Large intestine (tissue), 3 donors: Measurements from ENCODE around the gene FAM20B. TPM values are rescaled to one million over a fixed set of nuclear protein-coding genes. Genes with fewer than 3 reads are reported as not detected.
"Not testable (repeated sequence)": the region's sequence is repeated elsewhere in the genome, so short reads cannot be mapped to it uniquely, and the experiment has no call there.

ENCODE experiments used
- DNase-seq, 2 donors: peaks; one replicate each; pipeline versions ENCODE4 v3.0.0 to v3.0.0-alpha.2; 2013
- H3K27ac ChIP-seq: one replicate; pipeline ENCODE4 v1.5.1; 2013; ENCODE audit warnings: low read length
- H3K27me3 ChIP-seq: 2 replicates; pipeline ENCODE4 v1.6.1; 2013; ENCODE audit warnings: low read length; ENCODE audit not compliant: control insufficient read depth, insufficient read depth
- H3K36me3 ChIP-seq: 2 replicates; pipeline ENCODE4 v1.6.1; 2013; ENCODE audit warnings: low read length; ENCODE audit not compliant: control insufficient read depth, insufficient read depth
- H3K4me1 ChIP-seq: one replicate; pipeline ENCODE4 v1.6.1; 2013; ENCODE audit warnings: low read length; ENCODE audit not compliant: control insufficient read depth, insufficient read depth
- H3K4me3 ChIP-seq: one replicate; pipeline ENCODE4 v1.5.1; 2013; ENCODE audit warnings: low read length
- H3K9me3 ChIP-seq: one replicate; pipeline ENCODE4 v1.6.1; 2013; ENCODE audit warnings: mild to moderate bottlenecking, low read depth, low read length, moderate library complexity; ENCODE audit not compliant: control insufficient read depth
- WGBS: methylation state at CpG from one replicate; pipeline ENCODE4 v1.1.5; 2013; ENCODE audit warnings: low lambda C conversion rate; ENCODE audit not compliant: insufficient coverage; 5-methylcytosine and 5-hydroxymethylcytosine counted together
- polyA plus RNA-seq: library from polyadenylated mRNA; unstranded; fragments of 120-200 nt; gene quantifications from one replicate; pipeline ENCODE4 v1.2.1, GENCODE V29; 2013

FAM20B gene
- polyA plus RNA-seq, 1 donor, result 24.1 TPM

DNA sequence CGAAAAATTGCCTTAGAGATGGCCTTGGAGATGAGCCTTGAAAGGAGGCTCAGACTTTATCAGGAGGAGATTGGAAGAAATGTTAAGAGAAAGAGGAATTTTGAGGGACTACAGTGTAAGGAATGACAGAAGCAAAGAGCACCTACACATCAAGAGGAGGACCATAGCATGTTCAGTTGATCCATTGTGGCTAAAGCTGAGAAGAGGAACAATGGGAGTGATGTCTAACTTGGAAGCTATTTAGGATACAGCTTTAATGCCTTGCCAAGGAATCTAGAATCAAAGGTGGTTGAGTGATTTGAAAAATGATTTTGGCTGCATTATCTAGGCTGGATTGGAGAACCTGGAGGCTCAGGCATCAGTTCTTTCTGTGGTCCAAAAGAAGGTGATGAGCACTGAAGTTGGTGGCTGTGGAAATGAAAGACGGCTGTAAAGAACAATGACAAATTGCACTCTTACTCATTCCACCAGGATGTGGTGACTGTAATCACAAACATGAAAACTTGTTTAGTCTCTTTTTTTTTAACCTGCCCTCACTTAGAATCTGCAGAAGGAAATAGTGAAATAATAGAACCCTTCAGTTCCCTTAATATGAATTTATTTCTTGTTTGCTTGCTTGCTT, 11.3 kb downstream of the FAM20B start:
- H3K36me3 ChIP-seq, result no peaks in the 10 kb centered on the region
- no peak overlapping the region for H3K4me3 ChIP-seq
- no peaks in the 10 kb centered on the region for H3K4me1 ChIP-seq
- no peak for DNase-seq
- H3K27me3 ChIP-seq, result no peaks in the 10 kb centered on the region
- WGBS, result 80% methylated on average over 1 of the region's 2 CpGs
- H3K9me3 ChIP-seq, result peaks cover 14% of the 10 kb centered on the region
- no peak overlapping the region for H3K27ac ChIP-seq

- WGBS, result 20% methylated on average over 1 of the region's 1 CpG
- peaks cover 14% of the 10 kb centered on the region for H3K9me3 ChIP-seq
Observed at GRCh38 chr1:179038528-179039281, 13.0 kb downstream of the FAM20B start.

GRCh38 chr1:179039502-179040174, 13.9 kb downstream of the FAM20B start:
- H3K27me3 ChIP-seq, DNase-seq, H3K4me3 ChIP-seq, H3K27ac ChIP-seq, H3K4me1 ChIP-seq, H3K36me3 ChIP-seq: not testable (repeated sequence)
- 100% methylated on average over 1 of the region's 9 CpGs for WGBS
- H3K9me3 ChIP-seq, result peaks cover 14% of the 10 kb centered on the region

More at GRCh38 chr1:179038528-179039281, 13.0 kb downstream of the FAM20B start:
- Histone ChIP-seq H3K4me3 (no peak overlapping the region), H3K36me3 (peaks cover under 1% of the 10 kb centered on the region), H3K27me3 (no peaks in the 10 kb centered on the region), H3K4me1 (no peaks in the 10 kb centered on the region), H3K27ac (no peak overlapping the region)
- DNase-seq, result no peak

DNA sequence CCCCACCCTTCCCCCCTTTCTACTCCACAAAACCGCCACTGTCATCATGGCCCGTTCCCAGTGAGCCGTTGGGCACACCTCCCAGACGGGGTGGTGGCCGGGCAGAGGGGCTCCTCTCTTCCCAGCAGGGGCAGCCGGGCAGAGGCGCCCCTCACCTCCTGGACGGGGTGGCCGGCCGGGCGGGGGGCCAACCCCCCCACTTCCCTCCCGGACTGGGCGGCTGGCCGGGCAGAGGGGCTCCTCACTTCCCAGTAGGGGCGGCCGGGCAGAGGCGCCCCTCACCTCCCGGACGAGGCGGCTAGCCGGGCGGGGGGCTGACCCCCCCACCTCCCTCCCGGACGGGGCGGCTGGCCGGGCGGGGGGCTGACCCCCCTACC, 14.5 kb downstream of the FAM20B start:
- H3K27me3 ChIP-seq, H3K36me3 ChIP-seq, H3K4me3 ChIP-seq, H3K27ac ChIP-seq, H3K4me1 ChIP-seq, DNase-seq: not testable (repeated sequence)
- H3K9me3 ChIP-seq, result peaks cover 14% of the 10 kb centered on the region
- WGBS, result no CpG with 5 or more reads among the region's 27 CpGs

DNA sequence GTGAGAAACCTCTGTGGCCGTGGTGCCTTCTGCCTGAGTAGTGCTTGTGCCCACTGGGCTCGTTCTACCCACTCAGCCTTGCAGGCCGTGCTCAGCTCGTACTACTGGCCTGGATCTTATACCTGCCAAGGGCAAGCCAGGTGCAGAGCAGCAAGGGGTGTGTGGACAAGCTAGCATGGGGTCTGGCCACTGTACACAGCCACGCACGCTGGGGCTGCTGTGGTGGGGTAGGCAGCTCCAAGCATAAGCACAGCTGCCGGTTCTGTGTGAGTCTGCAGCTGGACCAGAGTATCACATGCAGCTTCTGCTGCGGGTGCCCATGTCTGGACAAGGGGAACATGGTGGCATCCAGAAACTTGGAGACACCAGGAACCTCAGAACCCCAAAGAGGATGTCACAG, 16.4 kb downstream of the FAM20B start:
- Histone ChIP-seq H3K9me3 (peaks cover 14% of the 10 kb centered on the region), H3K27ac (no peak overlapping the region), H3K4me3 (no peak overlapping the region), H3K27me3 (no peaks in the 10 kb centered on the region), H3K36me3 (peaks cover 3% of the 10 kb centered on the region), H3K4me1 (no peaks in the 10 kb centered on the region)
- no CpG with 5 or more reads among the region's 8 CpGs for WGBS
- DNase-seq, result no peak

GRCh38 chr1:179042700-179043099, 17.0 kb downstream of the FAM20B start:
- H3K36me3 ChIP-seq, result peaks cover 3% of the 10 kb centered on the region
- no CpG with 5 or more reads among the region's 5 CpGs for WGBS
- H3K4me3 ChIP-seq, result no peak overlapping the region
- H3K4me1 ChIP-seq, result no peaks in the 10 kb centered on the region
- no peak overlapping the region for H3K27ac ChIP-seq
- H3K9me3 ChIP-seq, result peaks cover 14% of the 10 kb centered on the region
- no peak for DNase-seq
- H3K27me3 ChIP-seq, result no peaks in the 10 kb centered on the region

GRCh38 chr1:179043266-179043665, 17.6 kb downstream of the FAM20B start:
- Histone ChIP-seq H3K36me3 (peaks cover 3% of the 10 kb centered on the region), H3K27ac (no peak overlapping the region), H3K4me1 (no peaks in the 10 kb centered on the region), H3K27me3 (no peaks in the 10 kb centered on the region), H3K4me3 (no peak overlapping the region), H3K9me3 (peaks cover 14% of the 10 kb centered on the region)
- no peak for DNase-seq
- WGBS, result no CpG with 5 or more reads among the region's 4 CpGs

- peaks cover 14% of the 10 kb centered on the region for H3K9me3 ChIP-seq
- peaks cover 3% of the 10 kb centered on the region for H3K36me3 ChIP-seq
- no peak overlapping the region for H3K4me3 ChIP-seq
- no peaks in the 10 kb centered on the region for H3K4me1 ChIP-seq
- WGBS, result no CpG with 5 or more reads among the region's 5 CpGs
- DNase-seq, result no peak
- H3K27me3 ChIP-seq, result no peaks in the 10 kb centered on the region
- no peak overlapping the region for H3K27ac ChIP-seq
Observed at GRCh38 chr1:179043907-179044306, 18.2 kb downstream of the FAM20B start.

DNA sequence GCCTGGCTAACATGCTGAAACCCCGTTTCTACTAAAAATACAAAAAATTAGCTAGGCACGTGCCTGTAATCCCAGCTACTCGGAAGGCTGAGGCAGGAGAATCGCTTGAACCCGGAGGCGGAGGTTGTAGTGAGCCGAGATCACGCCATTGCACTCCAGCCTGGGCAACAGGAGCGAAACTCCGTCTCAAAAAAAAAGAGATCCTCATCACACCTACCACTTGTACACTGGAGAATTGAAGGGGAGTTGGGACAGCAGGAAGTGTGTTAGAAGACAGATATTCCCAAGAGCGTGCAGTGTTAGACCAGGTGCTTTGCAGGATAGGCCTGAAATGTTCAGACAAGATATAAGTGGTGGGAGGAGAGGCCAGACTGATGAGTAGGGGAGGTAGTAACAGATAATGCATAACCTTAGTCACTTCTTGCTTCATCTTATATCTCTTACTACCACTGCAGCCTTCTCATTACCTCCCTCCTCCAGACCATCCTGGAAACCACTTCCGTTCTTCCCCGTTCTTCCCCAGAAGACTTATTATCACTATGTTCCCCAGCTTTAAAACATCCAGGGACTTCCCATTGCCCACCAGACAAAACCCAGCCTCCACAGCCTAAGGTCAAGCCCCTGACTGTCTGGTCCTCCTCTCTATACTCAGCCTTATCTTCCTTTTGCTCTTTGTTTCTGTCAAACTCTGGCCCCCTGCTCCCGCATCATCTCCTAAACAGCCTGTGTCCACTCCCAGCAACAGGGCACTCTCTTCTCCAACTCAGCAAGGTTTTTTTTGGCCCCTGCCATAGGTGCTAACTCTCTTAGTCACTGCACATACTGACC, 21.3 kb downstream of the FAM20B start:
- H3K27me3 ChIP-seq, result no peaks in the 10 kb centered on the region
- H3K36me3 ChIP-seq, result peaks cover 5% of the 10 kb centered on the region
- no peak overlapping the region for H3K4me3 ChIP-seq
- no peak overlapping the region for H3K27ac ChIP-seq
- H3K9me3 ChIP-seq, result no peaks in the 10 kb centered on the region
- no peaks in the 10 kb centered on the region for H3K4me1 ChIP-seq
- WGBS, result 83% methylated on average over 1 of the region's 14 CpGs
- no peak for DNase-seq

- Histone ChIP-seq H3K9me3 (no peaks in the 10 kb centered on the region), H3K4me3 (no peak overlapping the region), H3K4me1 (no peaks in the 10 kb centered on the region), H3K36me3 (peaks cover 5% of the 10 kb centered on the region), H3K27me3 (no peaks in the 10 kb centered on the region), H3K27ac (no peak overlapping the region)
- DNase-seq, result no peak
Observed at GRCh38 chr1:179047636-179047997, 21.9 kb downstream of the FAM20B start.
